Measurements from ENCODE around the gene DPPA5.

DNA sequence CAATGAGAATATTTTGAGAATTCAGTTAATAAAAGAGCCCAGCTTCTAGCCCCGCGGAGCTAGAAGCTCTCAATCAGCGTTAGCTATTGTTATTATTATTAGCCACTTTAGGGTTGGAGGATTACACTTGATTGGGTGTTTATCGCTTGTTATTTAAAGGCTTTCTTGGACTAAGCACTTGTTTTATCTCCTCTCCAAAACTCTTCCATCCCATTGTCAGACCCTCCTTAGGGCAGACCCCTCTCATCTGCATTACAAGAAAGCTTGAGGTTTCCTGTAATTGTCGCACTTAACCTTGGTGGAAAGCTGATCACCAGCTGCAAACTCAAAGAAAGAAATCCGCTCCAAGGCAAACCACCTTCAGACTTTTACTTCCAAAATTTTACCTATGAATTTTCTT lies 4.8 kb downstream of the DPPA5 start:
- TF ChIP-seq, protein P1, sequence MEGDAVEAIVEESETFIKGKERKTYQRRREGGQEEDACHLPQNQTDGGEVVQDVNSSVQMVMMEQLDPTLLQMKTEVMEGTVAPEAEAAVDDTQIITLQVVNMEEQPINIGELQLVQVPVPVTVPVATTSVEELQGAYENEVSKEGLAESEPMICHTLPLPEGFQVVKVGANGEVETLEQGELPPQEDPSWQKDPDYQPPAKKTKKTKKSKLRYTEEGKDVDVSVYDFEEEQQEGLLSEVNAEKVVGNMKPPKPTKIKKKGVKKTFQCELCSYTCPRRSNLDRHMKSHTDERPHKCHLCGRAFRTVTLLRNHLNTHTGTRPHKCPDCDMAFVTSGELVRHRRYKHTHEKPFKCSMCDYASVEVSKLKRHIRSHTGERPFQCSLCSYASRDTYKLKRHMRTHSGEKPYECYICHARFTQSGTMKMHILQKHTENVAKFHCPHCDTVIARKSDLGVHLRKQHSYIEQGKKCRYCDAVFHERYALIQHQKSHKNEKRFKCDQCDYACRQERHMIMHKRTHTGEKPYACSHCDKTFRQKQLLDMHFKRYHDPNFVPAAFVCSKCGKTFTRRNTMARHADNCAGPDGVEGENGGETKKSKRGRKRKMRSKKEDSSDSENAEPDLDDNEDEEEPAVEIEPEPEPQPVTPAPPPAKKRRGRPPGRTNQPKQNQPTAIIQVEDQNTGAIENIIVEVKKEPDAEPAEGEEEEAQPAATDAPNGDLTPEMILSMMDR (IDR thresholded peaks at IDR 0.05) = no peak
- TF ChIP-seq POLR2AphosphoS5 (IDR thresholded peaks at IDR 0.05) (no peak), POLR2A (IDR thresholded peaks at IDR 0.05) (no peak)

All from prostate gland (tissue), 2 donors.